SHP77 (cell line): Measurements from ENCODE around the gene COG3.
"Not testable (repeated sequence)": the region's sequence is repeated elsewhere in the genome, so short reads cannot be mapped to it uniquely, and the experiment has no call there.

ENCODE experiments used
- DNase-seq, 2 experiments: peaks; one replicate each; lab custom pipeline; 2025; lab: John Stamatoyannopoulos, UW

COG3 gene, protein sequence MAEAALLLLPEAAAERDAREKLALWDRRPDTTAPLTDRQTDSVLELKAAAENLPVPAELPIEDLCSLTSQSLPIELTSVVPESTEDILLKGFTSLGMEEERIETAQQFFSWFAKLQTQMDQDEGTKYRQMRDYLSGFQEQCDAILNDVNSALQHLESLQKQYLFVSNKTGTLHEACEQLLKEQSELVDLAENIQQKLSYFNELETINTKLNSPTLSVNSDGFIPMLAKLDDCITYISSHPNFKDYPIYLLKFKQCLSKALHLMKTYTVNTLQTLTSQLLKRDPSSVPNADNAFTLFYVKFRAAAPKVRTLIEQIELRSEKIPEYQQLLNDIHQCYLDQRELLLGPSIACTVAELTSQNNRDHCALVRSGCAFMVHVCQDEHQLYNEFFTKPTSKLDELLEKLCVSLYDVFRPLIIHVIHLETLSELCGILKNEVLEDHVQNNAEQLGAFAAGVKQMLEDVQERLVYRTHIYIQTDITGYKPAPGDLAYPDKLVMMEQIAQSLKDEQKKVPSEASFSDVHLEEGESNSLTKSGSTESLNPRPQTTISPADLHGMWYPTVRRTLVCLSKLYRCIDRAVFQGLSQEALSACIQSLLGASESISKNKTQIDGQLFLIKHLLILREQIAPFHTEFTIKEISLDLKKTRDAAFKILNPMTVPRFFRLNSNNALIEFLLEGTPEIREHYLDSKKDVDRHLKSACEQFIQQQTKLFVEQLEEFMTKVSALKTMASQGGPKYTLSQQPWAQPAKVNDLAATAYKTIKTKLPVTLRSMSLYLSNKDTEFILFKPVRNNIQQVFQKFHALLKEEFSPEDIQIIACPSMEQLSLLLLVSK

DNA sequence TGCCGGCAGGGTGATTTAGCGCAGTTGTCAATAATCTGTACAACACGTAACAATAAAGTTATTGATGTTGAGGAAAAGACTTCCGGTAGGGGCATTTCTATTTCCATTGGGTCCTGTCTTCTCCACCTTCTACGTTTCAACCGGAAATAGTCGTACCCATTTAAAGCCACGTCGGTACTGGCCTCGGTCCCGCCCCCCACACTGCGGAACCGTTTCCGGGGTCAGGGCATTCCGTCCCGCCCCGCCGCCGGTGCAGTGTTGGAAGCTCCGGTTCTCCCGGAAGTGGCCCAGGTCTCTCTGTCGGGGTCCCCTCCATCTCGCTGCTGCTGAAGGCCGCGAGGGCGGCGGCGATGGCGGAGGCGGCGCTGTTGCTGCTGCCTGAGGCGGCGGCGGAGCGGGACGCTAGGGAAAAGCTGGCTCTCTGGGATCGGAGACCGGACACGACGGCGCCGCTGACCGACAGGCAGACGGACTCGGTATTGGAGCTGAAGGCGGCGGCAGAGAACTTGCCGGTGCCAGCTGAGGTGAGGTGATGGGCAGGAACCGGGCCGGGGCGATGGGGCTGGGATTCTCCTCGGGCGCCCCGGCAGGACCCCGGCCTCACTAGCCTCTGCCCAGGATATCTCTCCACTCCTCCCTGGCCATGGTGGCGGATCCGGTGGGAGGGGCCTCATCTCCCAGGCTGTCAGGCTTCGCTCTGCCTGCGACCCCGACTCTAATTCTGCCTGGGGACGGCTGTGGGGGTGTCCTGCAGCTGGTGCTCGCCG lies at the start of gene COG3:
COG3 (plus strand) TSS at position 253 of the 767 bp plus-strand sequence; CDS start at position 351, 98 bp downstream.
- DNase-seq: peak; percentile 93 to 94

DNA sequence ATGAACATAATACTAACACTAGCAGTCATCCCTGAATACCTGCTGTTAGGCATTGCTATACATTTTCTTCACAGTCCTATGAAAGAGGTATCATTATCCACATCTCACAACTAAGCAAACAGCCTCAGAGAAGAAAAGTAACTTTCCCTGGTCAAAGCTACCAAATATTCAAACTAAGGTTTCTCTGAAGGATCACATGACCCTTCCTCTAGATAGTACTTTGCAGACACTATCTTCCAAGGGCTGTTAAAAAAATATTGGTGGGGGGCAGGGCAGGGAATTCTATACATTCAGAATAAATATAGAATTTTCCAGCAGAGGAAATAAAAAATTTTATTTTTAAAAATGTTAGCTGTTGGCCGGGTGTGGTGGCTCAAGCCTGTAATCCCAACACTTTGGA lies 49.6 kb upstream of the COG3 start:
- no peak for DNase-seq

DNA sequence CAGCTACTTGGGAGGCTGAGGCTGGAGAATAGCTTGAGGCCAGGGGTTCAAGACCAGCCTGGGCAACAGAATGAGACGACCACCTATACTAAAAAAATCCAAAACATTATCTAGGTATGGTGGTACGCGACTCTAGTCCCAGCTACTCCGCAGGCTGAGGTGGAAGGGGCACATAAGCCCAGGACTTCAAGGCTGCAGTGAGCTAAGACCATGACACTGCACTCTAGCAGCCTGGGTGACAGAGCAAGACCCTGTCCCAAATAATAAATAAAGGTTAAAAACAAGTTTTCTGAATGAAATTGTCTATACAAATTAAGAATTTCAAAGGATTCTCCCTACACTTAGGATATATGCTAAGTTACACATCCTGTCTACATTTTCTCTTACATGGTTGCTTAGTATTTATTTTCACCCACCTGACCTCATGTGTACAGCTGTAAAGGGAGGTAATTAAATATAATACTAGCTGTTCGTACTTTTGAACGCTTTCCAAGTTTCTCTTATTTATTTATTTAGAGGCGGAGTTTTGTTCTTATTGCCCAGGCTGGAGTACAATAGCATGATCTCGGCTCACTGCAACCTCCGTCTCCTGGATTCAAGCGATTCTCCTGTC lies 48.1 kb upstream of the COG3 start:
- DNase-seq: no peak

DNA sequence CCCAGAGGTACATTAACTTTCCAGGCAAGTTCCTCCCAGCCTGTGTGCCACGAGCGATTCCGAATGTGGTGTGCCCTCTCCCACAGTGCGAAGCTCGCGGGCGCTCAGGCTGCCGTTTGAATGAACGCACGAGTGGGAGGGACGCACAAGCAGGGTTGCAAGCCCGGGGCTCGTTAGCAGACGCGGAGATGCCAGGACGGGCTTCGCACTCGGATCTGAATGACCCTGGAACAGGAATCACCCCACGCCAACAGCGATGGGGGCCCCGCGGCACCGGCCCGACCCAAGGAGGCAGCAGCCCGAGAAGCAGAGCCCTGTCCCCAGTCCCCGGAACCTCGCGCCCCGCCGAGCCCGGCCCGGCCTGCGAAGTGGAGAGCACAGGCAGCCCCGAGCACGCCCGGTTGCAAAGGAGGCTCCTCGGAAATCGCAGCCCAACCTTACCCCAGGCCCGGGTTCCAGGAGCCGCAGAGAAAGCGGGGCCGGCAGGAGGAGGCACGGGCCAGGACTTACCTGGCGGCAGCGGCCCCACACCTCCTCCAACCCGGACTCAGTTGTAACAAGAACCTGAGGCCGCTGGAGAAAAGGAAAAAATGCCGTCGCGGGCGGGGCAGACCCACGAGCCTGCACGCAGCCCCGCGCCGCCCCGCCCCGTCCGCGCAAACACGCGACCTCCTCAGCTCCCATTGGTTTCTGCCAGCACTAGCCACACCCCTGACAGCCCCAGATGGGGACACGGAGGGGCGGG lies 46.8 kb upstream of the COG3 start, which contains the start of gene SLC25A30:
SLC25A30 (minus strand) TSS at position 584 of the 745 bp plus-strand sequence. CDS start 6,948 bp downstream, outside the sequence.
- peak; percentile 71 to 86 for DNase-seq

DNA sequence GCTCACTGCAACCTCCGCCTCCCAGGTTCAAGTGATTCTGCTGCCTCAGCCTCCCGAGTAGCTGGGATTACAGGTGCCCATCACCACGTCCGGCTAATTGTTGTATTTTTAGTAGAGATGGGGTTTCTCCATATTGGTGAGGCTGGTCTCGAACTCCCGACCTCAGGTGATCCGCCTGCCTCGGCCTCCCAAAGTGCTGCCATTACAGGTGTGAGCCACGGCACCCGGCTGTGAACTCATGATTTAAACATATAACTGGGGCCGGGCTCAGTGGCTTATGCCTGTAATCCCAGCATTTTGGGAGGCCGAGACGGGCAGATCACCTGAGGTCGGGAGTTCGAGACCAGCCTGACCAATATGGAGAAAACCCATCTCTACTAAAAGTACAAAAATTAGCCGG lies 45.4 kb upstream of the COG3 start:
- DNase-seq: not testable (repeated sequence)

DNA sequence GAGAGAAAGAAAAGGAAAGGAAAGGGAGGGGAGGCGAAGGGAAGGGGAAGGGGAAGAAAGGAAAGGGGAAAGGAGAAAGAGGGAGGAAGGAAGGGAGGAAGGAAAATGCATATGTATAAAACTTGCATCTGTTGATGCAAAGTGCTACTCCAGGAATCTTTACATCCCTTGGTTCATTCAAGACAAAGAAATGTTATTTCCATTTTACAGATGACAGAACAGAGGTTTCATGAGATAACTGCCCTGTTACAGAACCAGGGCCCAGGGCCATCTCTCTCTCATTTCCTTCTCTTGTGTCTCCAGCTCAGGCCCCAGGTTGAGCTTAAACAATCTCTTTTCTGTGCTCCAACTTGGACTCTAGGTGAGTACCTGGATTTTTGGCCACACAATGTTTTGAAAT lies 44.8 kb upstream of the COG3 start:
- DNase-seq: no peak

DNA sequence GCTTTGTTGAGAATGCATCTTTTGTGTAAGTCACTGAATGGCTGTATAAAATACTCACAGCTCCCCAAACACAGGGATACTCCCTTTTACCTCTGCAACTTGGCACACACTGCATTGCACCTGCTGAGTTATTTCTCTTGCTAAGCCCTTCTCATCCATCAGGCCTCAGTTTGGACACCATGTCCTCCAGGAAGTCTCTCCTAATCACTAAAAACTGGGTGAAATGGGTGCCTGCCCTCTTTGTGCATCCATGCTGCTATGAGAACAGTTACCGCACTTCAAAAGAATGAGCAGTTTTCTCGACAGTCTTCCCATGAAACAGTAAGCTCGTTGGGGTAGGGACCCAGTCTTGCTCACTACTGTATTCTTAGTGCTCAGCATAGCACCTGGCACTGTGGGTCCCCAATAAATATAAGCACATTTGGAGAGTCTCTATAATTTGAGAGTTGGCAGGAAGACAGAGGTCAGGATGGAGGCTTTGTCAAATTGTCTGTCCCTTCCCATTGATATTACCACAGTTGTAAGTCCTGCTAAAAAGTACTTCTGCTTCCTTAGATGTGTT lies 41.9 kb upstream of the COG3 start:
- no peak for DNase-seq

DNA sequence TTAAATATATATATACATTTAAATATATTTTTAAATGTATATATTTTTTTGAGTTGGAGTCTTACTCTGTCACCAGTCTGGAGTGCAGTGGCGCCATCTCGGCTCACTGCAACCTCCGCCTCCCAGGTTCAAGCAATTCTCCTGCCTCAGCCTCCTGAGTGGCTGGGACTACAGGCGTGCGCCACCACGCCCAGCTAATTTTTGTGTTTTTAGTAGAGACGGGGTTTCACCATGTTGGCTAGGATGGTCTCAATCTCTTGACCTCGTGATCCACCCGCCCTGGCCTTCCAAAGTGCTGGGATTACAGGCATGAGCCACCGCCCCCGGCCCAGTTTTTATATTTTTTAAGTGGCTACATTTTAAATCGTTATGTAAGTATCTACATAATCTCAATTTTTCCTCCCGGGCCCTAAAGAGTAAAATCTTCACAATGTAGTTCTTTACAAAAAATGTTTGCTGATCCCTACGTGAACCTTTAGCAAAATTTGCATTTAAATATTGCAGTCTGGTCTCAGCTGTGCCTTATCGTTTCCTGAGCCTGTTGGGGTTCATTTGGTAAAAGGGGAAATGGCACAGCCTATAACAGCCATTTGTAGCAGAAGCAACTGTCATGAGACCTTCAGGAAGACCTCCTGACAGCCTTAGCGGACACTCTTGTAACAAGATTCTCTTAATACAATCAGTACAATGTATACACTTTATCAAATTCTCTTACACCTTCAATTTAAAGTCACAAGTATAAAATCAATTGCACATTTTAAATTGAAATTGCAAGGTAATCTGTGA lies 38.5 kb upstream of the COG3 start:
- not testable (repeated sequence) for DNase-seq

DNA sequence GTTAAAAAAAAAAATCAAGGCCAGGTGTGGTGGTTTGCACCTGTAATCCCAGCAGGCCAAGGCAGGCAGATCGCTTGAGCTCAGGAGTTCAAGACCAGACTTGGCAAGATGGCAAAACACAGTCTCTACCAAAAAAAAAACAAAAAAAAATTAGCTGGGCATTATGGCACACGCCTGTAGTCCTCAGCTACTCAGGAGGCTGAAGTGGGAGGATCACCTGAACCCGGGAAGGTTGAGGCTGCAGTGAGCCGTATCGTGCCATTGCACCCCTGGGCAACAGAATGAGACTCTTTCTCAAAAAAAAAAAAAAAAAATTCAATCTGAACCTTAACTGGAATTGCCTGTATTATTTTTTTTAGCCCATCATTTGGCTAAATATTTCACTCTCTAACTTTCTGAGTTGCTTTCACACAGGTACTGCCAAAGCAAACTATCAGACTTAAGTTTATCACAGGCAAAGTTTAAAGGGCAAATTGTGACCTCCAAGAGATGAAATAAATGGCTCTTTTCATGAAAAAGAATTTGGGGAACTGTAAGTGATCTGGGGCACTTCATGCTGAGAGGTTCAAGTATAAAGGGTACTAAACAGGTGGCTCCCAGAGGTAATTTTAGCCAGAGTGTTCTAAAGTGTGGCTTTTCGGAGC lies 31.9 kb upstream of the COG3 start:
- DNase-seq: no peak

DNA sequence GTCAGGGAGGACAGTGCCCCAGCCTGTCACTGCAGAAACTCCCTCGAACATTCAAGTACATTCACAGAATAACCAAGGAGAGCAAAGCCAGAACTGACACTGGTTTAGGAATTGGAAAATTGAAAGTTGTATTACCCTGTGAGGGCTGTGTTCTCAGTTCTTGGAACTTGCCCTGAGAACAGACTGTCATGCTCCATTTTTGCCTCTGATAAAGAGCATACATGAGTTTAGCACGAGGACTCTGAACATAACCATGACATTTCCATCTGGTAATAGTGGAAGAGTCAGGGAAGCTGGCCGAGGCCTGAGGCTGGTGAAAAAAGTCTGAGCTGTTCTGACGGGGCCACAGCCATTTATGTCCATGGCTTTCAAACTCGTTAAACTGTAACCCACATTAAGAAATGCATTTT lies 31.4 kb upstream of the COG3 start:
- DNase-seq: no peak

DNA sequence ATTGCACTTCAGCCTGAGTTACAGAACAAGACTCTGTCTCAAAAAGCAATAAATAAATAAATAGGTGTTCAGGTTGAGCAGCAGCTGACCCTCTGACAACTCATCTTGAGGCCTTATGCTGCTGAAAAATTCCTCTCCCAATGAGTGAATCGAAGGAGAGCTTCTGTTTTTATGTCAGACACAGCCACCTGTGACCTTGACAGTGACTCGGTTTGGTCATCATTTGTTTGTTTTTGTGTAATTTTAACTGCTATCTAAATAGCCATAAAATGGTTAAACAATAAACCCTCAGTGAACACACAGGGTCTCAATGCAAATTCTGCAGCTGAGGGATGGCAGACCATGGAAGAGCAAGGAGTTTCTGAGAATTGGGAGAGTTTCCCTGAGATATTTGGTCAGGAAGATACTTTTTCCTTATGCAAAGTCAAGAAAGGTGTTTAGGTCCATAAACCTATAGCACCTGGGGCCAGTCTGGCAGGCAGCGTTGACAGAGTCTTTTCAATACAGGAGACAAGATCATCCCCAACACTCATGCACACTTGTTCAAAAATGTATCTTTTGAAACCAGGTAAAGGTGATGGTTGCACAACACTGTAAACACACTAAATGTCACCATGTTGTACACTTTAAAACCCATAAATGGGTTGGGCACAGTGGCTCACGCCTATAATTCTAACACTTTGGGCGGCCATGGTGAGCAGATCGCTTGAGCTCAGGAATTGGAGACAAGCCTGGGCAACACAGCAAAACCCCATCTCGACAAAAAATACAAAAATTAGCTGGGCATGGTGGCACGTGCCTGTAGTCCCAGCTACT lies 30.0 kb upstream of the COG3 start:
- DNase-seq: peak; percentile 27 to 35

DNA sequence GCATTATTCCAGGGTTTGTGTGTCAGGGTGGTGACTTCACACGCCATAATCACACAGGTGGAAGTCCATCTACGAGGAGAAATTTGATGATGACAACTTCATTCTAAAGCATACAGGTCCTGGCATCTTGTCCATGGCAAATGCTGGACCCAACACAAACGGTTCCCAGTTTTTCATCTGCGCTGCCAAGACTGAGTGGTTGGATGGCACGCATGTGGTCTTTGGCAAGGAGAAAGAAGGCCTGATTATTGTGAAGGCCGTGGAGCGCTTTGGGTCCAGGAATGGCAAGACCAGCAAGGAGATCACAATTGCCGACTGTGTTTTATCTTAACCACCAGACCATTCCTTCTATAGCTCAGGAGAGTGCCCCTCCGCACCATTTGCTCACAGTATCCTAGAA lies 28.4 kb upstream of the COG3 start:
- no peak for DNase-seq

DNA sequence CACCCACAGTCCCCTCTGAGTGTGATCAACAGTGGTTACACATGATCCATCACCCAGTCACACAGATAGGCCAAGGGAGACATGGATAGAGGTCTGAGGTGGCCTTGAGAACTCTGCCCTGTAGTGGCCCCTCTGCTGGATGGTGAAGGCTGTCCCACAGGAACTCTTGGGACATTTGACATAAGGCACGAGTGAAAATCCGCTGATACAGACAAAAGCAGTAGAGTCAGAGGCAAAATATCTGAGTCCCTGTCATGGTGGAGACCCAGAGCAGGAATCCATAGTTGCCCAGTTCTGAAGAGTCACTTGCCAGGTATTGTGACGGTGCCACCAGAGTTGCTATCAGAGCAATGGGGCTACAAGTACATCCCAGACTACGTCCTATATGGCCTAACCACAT lies 27.8 kb upstream of the COG3 start:
- DNase-seq: no peak

DNA sequence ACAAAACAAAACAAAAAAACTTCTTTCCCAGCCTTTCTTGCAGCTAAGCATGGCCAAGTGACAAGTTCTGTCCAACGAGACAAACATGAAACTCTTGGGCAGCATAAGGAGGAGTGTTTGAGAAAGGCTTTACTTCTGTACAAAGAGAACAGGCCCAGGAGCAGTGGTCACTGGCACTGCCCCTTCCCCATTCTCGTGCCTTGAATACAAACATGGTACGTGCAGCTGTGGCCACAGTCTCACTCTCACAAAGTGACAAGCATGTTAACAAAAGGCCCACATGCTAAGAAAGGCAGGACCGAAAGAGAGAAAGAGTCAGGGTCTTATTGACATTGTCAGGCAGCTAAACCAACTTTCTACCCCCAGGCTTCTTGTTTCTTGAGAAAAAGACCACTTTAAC lies 26.8 kb upstream of the COG3 start:
- DNase-seq: no peak

DNA sequence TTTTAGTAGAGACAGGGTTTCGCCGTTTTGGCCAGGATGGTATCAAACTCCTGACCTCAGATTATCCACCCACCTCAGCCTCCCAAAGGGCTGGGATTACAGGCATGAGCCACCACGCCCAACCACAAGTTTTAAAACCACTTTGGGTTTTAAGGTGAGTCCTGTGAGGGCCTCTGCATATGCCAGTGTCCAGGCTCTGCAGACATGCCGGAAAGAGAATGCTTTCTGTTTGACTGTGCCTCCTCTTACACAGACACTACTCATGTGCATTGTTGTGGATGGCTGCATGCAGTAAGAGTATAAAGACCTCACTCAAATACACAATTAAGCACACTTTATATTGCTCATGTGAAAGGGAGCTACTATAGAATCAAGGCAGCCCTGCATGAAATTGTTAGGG lies 25.7 kb upstream of the COG3 start:
- no peak for DNase-seq

DNA sequence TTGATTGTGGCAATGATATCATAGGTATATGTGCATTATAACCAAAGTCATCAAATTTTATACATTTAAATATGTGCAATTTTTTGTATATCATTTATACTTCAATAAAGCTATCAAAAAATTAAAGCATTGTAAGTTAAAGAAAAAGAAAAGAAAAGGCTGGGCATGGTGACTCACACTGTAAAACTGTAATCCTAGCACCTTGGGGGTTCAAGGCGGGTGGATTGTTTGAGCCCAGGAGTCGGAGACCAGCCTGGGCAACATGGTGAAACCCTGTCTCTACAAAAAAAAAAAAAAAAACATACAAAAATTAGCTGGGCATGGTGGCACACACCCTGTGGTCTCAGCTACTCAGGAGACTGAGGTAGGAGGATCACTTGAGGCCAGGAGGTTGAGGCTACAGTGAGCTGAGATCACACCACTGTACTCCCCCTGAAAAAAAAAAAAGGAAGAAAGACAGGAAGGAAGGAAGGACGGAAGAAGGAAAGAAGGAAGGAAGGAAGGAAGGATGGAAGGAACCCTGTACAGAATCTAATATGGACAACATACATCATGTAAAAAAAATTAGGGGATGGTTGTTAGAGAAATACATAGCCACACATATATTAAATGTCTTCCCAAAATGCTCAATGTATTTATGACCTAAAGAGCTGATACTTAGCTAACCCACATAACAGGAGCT lies 24.8 kb upstream of the COG3 start:
- no peak for DNase-seq

DNA sequence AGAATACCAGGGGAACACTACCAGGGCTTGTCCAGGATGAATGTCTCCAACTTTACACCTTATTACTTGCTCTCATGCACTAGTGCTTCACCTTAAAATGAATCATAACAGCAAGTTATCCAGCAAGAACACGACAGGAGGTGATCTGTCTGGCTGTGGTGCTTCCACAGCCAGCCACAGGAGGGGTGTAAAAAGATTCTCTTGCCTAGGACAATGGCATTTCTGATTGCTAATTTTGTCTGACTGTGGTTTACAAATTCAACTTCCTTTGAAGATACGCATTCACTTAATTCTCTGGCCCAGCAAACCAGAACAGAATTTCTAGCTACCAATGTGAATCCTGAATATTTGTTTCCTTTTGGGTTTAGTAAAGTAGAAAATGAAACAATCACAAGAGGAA lies 23.1 kb upstream of the COG3 start:
- DNase-seq: no peak

DNA sequence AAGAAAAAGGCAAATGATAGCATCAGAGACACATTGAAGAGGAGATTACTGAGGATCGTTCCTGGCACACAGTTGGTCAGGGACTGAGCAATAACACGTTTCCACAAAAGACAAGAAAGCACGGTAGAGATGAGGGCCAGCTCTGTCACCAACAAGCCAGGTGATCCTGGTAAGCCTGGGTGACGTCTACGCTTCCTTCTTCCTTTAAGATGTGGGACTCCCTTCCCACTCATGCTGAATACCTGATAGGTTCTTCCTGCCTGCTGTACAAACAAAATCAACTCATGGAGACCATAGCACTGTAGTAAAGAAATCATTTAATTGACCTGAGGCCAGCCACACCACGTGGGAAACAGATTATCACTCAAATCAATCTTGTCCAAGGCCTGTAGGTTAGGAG lies 19.7 kb upstream of the COG3 start:
- no peak for DNase-seq
